GM20431 (cell line): Measurements from ENCODE around the gene TNIP3.

Experiments
- in situ Hi-C: fragments of 300-500 bp; cut with MseI, MboI; formaldehyde crosslinking; loops from one replicate; pipeline ENCODE4 v1.15.0; 2020; ENCODE audit warnings: low sequenced_read_pairs; ENCODE audit not compliant: unreplicated experiment

The TNIP3 gene

GRCh38 chr4:121096191-121096590 lies 67.9 kb downstream of the TNIP3 start:
- in situ Hi-C loops, result loop anchor here (25.0 kb wide), 1 partner anchor 384 kb away; no protein-coding TSS in a partner anchor

GRCh38 chr4:121094297-121094966 lies 69.7 kb downstream of the TNIP3 start:
- in situ Hi-C loops, result loop anchor here (25.0 kb wide), 1 partner anchor 382 kb away; no protein-coding TSS in a partner anchor

- in situ Hi-C loops, result loop anchor here (25.0 kb wide), 1 partner anchor 381 kb away; no protein-coding TSS in a partner anchor
These were observed 70.9 kb downstream of the TNIP3 start for GRCh38 chr4:121093261-121093660.

- in situ Hi-C loops, result loop anchor here (25.0 kb wide), 1 partner anchor 380 kb away; no protein-coding TSS in a partner anchor
These were observed 72.2 kb downstream of the TNIP3 start for GRCh38 chr4:121091941-121092340.

GRCh38 chr4:121088867-121089266 lies 75.3 kb downstream of the TNIP3 start:
- in situ Hi-C loops, result loop anchor here (25.0 kb wide), 1 partner anchor 377 kb away; no protein-coding TSS in a partner anchor
